Neural cell (in vitro differentiated cells): Measurements from ENCODE around the gene SBK1. TPM values are rescaled to one million over a fixed set of nuclear protein-coding genes. Genes with fewer than 3 reads are reported as not detected.

Experiments used
- H2AFZ ChIP-seq: fragments of 200-600, 300-800 bp; sonication (generic), shearing (Covaris generic); 2 replicates; pipeline ENCODE4 v1.6.0; 2014; ENCODE audit warnings: low read depth, mild to moderate bottlenecking, antibody characterized with exemption, low read length, moderate library complexity
- H3F3A ChIP-seq: fragments of 200-600 bp; shearing (Covaris generic); 2 replicates; pipeline ENCODE4 v1.6.1; 2016; ENCODE audit warnings: mild to moderate bottlenecking, moderate library complexity, mixed read lengths, antibody characterized with exemption, low read length; ENCODE audit not compliant: insufficient read depth, poor library complexity, severe bottlenecking
- H3K27ac ChIP-seq: fragments of 200-600, 300-800 bp; sonication (generic), shearing (Covaris generic); 2 replicates; pipeline ENCODE4 v1.5.1; 2014; ENCODE audit warnings: mild to moderate bottlenecking, low read length, moderate library complexity
- H3K27me3 ChIP-seq: fragments of 300-800, 200-600 bp; sonication (generic), shearing (Covaris generic); 2 replicates; pipeline ENCODE4 v1.6.0; 2014; ENCODE audit warnings: mild to moderate bottlenecking, low read depth, low read length, moderate library complexity; ENCODE audit not compliant: insufficient read depth
- H3K36me3 ChIP-seq: fragments of 300-800, 200-600 bp; sonication (generic), shearing (Covaris generic); 2 replicates; pipeline ENCODE4 v1.5.1; 2014; ENCODE audit warnings: mild to moderate bottlenecking, antibody characterized with exemption, low read length, moderate library complexity; ENCODE audit not compliant: insufficient read depth
- H3K4me2 ChIP-seq: fragments of 300-800, 200-600 bp; sonication (generic), shearing (Covaris generic); 2 replicates; pipeline ENCODE4 v1.6.0; 2014; ENCODE audit warnings: mild to moderate bottlenecking, low read length
- H3K4me3 ChIP-seq: fragments of 300-800, 200-600 bp; sonication (generic), shearing (Covaris generic); 2 replicates; pipeline ENCODE4 v1.5.1; 2014; ENCODE audit warnings: mild to moderate bottlenecking, low read length, moderate library complexity
- H3K79me2 ChIP-seq: fragments of 200-600 bp; shearing (Covaris generic); replicated peaks from 2 replicates; pipeline ENCODE4 v1.6.0; 2014; ENCODE audit warnings: mild to moderate bottlenecking, low read length, moderate library complexity; ENCODE audit not compliant: insufficient read depth
- H3K9ac ChIP-seq: fragments of 300-800, 200-600 bp; sonication (generic), shearing (Covaris generic); 2 replicates; pipeline ENCODE4 v1.6.1; 2016; ENCODE audit warnings: mild to moderate bottlenecking, low read length, mixed read lengths
- H3K9me2 ChIP-seq: fragments of 200-600 bp; shearing (Covaris generic); 2 replicates; pipeline ENCODE4 v1.6.1; 2016; ENCODE audit warnings: mild to moderate bottlenecking, low read length, mixed read lengths; ENCODE audit not compliant: insufficient read depth
- H3K9me3 ChIP-seq: fragments of 200-600, 300-800 bp; sonication (generic), shearing (Covaris generic); 2 replicates; pipeline ENCODE4 v1.6.1; 2016; ENCODE audit warnings: mild to moderate bottlenecking, mixed run types, low read length, moderate library complexity, mixed read lengths
- H4K20me1 ChIP-seq: fragments of 200-600 bp; shearing (Covaris generic); 2 replicates; pipeline ENCODE4 v1.6.1; 2016; ENCODE audit warnings: mild to moderate bottlenecking, mixed run types; ENCODE audit not compliant: insufficient read depth
- EP300 ChIP-seq: fragments of 450-650 bp; conservative IDR thresholded peaks from 2 replicates; pipeline ENCODE4 v1.6.1; 2014; ENCODE audit warnings: antibody characterized with exemption, mild to moderate bottlenecking, moderate library complexity; ENCODE audit not compliant: poor library complexity, severe bottlenecking
- EZH2 ChIP-seq: fragments of 200-600, 300-800 bp; shearing (Covaris generic), sonication (generic); IDR thresholded peaks from 2 replicates; pipeline ENCODE4 v1.6.1; 2014; ENCODE audit warnings: antibody characterized with exemption, low read length, borderline replicate concordance, mild to moderate bottlenecking; ENCODE audit not compliant: insufficient read depth, poor library complexity, severe bottlenecking
- MXI1 ChIP-seq: fragments of 450-650 bp; conservative IDR thresholded peaks from 2 replicates; pipeline ENCODE4 v1.6.1; 2014; ENCODE audit warnings: antibody characterized with exemption, mild to moderate bottlenecking; ENCODE audit not compliant: poor library complexity, severe bottlenecking
- POLR2AphosphoS5 ChIP-seq: IDR thresholded peaks from 2 replicates; pipeline ENCODE4 v1.6.1; 2012
- RAD21 ChIP-seq: fragments of 450-650 bp; conservative IDR thresholded peaks from 2 replicates; pipeline ENCODE4 v1.6.1; 2014; ENCODE audit warnings: antibody characterized with exemption, mild to moderate bottlenecking, moderate library complexity
- SMC3 ChIP-seq: fragments of 450-650 bp; conservative IDR thresholded peaks from 2 replicates; pipeline ENCODE4 v1.6.1; 2014; ENCODE audit warnings: antibody characterized with exemption, mild to moderate bottlenecking, moderate library complexity; ENCODE audit not compliant: poor library complexity
- TAF1 ChIP-seq: IDR thresholded peaks from 2 replicates; pipeline ENCODE4 v1.6.1; 2012; ENCODE audit warnings: low read depth
- polyA plus RNA-seq: library from polyadenylated mRNA; depleted of rRNA; stranded (reverse); fragments of >200 nt; gene quantifications from 2 replicates; pipeline ENCODE4 v1.2.3, GENCODE V29; 2014
- TF ChIP-seq, protein P1 (sequence below): fragments of 450-650 bp; IDR thresholded peaks from 2 replicates; pipeline ENCODE4 v1.5.1; 2014; ENCODE audit warnings: antibody characterized with exemption, mild to moderate bottlenecking, moderate library complexity; ENCODE audit not compliant: poor library complexity, severe bottlenecking
- TF ChIP-seq, protein P2 (sequence below): IDR thresholded peaks from 2 replicates; pipeline ENCODE4 v1.6.1; 2012; ENCODE audit warnings: borderline replicate concordance

Gene SBK1
- polyA plus RNA-seq, 1 donor from 2014 or later = 18.2 TPM

DNA sequence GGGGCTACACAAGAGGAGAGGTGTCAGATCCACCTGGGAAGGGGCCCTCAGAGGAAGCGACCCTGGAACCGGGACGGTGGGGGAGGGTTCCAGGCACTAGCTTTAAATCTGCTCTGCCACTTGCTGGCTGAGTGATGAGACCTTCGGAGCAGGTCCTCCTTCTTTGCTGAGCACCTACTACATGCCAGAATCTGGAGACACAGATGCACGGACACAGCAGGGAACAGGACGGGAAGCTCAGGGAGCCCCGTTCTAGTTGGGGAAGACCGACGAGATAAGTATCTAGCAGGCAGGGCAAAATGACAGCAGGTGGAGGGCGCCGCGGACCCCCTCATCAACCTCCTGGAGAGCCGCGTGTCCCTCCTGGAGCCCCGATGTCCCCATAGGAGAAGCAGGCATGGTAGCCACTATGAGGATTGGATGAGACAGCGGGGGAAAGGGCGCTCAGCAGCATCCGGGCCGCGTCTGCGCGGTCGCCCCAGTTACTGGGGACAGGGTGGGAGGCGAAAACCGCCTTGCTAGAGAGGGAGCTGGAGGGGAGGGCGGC is 27.2 kb downstream of the SBK1 start:
- H3K4me3 ChIP-seq = no peak overlapping the region
- H3K27ac ChIP-seq = no peak overlapping the region
- peaks cover 25% of the 10 kb centered on the region for H4K20me1 ChIP-seq
- no peak overlapping the region for H3K4me2 ChIP-seq
- H3K9me2 ChIP-seq = no peaks in the 10 kb centered on the region
- peaks cover 10% of the 10 kb centered on the region for H3K79me2 ChIP-seq
- H3K9ac ChIP-seq = no peak overlapping the region
- no peak overlapping the region for H2AFZ ChIP-seq
- H3K36me3 ChIP-seq = no peaks in the 10 kb centered on the region
- no peaks in the 10 kb centered on the region for H3K9me3 ChIP-seq
- H3K27me3 ChIP-seq = no peaks in the 10 kb centered on the region
- no peaks in the 10 kb centered on the region for H3F3A ChIP-seq
- TF ChIP-seq EZH2 = no peak
- no peak for TF ChIP-seq RAD21
- no peak for TF ChIP-seq MXI1
- no peak for TF ChIP-seq SMC3
- no peak for TF ChIP-seq TAF1
- no peak for TF ChIP-seq EP300
- TF ChIP-seq, protein P1, sequence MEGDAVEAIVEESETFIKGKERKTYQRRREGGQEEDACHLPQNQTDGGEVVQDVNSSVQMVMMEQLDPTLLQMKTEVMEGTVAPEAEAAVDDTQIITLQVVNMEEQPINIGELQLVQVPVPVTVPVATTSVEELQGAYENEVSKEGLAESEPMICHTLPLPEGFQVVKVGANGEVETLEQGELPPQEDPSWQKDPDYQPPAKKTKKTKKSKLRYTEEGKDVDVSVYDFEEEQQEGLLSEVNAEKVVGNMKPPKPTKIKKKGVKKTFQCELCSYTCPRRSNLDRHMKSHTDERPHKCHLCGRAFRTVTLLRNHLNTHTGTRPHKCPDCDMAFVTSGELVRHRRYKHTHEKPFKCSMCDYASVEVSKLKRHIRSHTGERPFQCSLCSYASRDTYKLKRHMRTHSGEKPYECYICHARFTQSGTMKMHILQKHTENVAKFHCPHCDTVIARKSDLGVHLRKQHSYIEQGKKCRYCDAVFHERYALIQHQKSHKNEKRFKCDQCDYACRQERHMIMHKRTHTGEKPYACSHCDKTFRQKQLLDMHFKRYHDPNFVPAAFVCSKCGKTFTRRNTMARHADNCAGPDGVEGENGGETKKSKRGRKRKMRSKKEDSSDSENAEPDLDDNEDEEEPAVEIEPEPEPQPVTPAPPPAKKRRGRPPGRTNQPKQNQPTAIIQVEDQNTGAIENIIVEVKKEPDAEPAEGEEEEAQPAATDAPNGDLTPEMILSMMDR = no peak
- TF ChIP-seq POLR2AphosphoS5 = no peak
- TF ChIP-seq, protein P2, sequence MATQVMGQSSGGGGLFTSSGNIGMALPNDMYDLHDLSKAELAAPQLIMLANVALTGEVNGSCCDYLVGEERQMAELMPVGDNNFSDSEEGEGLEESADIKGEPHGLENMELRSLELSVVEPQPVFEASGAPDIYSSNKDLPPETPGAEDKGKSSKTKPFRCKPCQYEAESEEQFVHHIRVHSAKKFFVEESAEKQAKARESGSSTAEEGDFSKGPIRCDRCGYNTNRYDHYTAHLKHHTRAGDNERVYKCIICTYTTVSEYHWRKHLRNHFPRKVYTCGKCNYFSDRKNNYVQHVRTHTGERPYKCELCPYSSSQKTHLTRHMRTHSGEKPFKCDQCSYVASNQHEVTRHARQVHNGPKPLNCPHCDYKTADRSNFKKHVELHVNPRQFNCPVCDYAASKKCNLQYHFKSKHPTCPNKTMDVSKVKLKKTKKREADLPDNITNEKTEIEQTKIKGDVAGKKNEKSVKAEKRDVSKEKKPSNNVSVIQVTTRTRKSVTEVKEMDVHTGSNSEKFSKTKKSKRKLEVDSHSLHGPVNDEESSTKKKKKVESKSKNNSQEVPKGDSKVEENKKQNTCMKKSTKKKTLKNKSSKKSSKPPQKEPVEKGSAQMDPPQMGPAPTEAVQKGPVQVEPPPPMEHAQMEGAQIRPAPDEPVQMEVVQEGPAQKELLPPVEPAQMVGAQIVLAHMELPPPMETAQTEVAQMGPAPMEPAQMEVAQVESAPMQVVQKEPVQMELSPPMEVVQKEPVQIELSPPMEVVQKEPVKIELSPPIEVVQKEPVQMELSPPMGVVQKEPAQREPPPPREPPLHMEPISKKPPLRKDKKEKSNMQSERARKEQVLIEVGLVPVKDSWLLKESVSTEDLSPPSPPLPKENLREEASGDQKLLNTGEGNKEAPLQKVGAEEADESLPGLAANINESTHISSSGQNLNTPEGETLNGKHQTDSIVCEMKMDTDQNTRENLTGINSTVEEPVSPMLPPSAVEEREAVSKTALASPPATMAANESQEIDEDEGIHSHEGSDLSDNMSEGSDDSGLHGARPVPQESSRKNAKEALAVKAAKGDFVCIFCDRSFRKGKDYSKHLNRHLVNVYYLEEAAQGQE = no peak

DNA sequence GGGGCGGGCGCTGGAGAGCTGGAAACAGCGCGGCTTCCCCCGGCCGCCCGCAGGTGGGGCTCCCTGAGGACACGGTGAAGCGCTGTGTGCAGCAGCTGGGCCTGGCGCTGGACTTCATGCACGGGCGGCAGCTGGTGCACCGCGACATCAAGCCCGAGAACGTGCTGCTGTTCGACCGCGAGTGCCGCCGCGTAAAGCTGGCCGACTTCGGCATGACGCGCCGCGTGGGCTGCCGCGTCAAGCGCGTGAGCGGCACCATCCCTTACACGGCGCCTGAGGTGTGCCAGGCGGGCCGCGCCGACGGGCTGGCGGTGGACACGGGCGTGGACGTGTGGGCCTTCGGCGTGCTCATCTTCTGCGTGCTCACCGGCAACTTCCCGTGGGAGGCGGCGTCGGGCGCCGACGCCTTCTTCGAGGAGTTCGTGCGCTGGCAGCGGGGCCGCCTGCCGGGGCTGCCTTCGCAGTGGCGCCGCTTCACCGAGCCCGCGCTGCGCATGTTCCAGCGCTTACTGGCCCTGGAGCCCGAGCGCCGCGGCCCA is 27.8 kb downstream of the SBK1 start:
- Histone ChIP-seq H3K9ac (no peak overlapping the region), H3K9me2 (no peaks in the 10 kb centered on the region), H3K27ac (no peak overlapping the region), H3K4me2 (no peak overlapping the region), H3F3A (no peaks in the 10 kb centered on the region), H3K79me2 (peaks cover 10% of the 10 kb centered on the region), H3K9me3 (no peaks in the 10 kb centered on the region), H3K4me3 (no peak overlapping the region), H2AFZ (no peak overlapping the region), H3K36me3 (no peaks in the 10 kb centered on the region), H3K27me3 (no peaks in the 10 kb centered on the region), H4K20me1 (peaks cover 25% of the 10 kb centered on the region)
- TF ChIP-seq POLR2AphosphoS5 (no peak), MXI1 (no peak), TAF1 (no peak), SMC3 (no peak), EZH2 (no peak), EP300 (no peak), RAD21 (no peak)
- TF ChIP-seq, protein P1 = no peak
- TF ChIP-seq, protein P2 = no peak
